Measurements from ENCODE around the gene CELF4.

DNA sequence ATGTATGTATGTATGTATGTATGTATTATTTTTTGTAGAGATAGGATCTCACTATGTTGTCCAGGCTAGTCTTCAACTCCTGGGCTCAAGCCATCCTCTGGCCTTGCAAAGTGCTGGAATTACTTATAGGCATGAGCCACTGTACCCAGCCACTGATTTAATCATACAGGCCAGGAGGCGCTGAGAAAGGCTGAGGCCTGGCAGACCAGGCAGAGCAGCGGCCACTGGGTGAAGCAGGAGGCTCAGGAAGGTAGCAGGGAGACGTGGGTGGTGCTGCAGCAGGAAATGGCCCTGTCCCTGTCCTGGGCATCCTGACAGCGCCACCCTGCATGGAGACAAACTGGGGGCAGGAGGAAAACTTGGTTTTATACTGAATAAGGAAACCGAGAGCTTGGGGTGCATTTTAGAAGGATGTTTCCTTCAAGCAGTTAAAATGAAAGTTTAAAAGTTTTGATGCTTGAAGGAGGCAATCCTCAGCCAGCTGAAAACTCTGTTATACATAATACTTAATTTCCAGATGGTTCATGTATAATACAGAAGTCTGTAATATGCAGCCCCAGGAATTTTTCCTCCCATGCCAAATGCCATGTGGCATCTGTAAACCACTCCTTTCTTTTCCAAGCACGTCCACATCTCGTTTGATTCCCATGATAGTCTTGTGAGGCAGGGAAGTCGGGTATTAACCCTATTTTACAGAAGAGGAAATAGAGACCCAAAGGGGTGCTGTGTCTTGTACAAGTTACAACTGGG, 182.4 kb downstream of the CELF4 start:
- TF ChIP-seq, protein P1, sequence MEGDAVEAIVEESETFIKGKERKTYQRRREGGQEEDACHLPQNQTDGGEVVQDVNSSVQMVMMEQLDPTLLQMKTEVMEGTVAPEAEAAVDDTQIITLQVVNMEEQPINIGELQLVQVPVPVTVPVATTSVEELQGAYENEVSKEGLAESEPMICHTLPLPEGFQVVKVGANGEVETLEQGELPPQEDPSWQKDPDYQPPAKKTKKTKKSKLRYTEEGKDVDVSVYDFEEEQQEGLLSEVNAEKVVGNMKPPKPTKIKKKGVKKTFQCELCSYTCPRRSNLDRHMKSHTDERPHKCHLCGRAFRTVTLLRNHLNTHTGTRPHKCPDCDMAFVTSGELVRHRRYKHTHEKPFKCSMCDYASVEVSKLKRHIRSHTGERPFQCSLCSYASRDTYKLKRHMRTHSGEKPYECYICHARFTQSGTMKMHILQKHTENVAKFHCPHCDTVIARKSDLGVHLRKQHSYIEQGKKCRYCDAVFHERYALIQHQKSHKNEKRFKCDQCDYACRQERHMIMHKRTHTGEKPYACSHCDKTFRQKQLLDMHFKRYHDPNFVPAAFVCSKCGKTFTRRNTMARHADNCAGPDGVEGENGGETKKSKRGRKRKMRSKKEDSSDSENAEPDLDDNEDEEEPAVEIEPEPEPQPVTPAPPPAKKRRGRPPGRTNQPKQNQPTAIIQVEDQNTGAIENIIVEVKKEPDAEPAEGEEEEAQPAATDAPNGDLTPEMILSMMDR (optimal IDR thresholded peaks at IDR 0.05 in 1 of 3, IDR thresholded peaks at IDR 0.05 in 1 of 3, conservative IDR thresholded peaks at IDR 0.05 in 1 of 3; ENCODE audit: extremely low read depth in 1 of 3, insufficient read depth in 2 of 3, low read length in 3 of 3) = no peak
- no peak for TF ChIP-seq EZH2 (IDR thresholded peaks at IDR 0.05; ENCODE audit: low read length)

All from keratinocyte (primary cell).